WTC11 (cell line): ENCODE results near the gene MCUR1. TPM values are rescaled to one million over a fixed set of nuclear protein-coding genes. Genes with fewer than 3 reads are reported as not detected.

Experiments used
- ATAC-seq: fragments of 200-7000 bp; cut with Tn5 transposase; 2 replicates; pipeline ENCODE4 v1.10.0; 2021; ENCODE audit warnings: mild to moderate bottlenecking, moderate library complexity
- CTCF ChIA-PET: fragments of 300-600 bp; sonication (Branson Sonifier 250); formaldehyde crosslinking; loops from one replicate; lab custom pipeline; 2021; ENCODE audit warnings: antibody characterized with exemption; lab: Charles Lee
- POLR2A ChIA-PET: fragments of 350-600 bp; sonication (Branson Sonifier 250); formaldehyde crosslinking; loops from one replicate; lab custom pipeline; 2021; ENCODE audit warnings: antibody characterized with exemption; lab: Charles Lee
- DNase-seq: peaks from one replicate; pipeline ENCODE4 v3.0.0; 2021; ENCODE audit warnings: low spot score
- H3K27ac Mint-ChIP-seq: 2 replicates; pipeline ENCODE4 v1.8.0; 2021; ENCODE audit warnings: mixed read lengths
- H3K27me3 Mint-ChIP-seq: 2 replicates; pipeline ENCODE4 v1.8.0; 2021; ENCODE audit warnings: low read depth, mild to moderate bottlenecking, moderate library complexity, mixed read lengths
- H3K36me3 Mint-ChIP-seq: 2 replicates; pipeline ENCODE4 v1.8.0; 2021; ENCODE audit warnings: mixed read lengths
- H3K4me1 Mint-ChIP-seq: 2 replicates; pipeline ENCODE4 v1.8.0; 2022; ENCODE audit warnings: mixed read lengths
- H3K4me3 Mint-ChIP-seq: 2 replicates; pipeline ENCODE4 v1.8.0; 2021; ENCODE audit warnings: mild to moderate bottlenecking, moderate library complexity, mixed read lengths
- H3K9me3 Mint-ChIP-seq: 2 replicates; pipeline ENCODE4 v1.8.0; 2021; ENCODE audit warnings: mixed read lengths
- FOXK1 ChIP-seq: sonication (generic); formaldehyde crosslinking; IDR thresholded peaks from 2 replicates; pipeline ENCODE4 v1.8.0; 2022; ENCODE audit warnings: mild to moderate bottlenecking, moderate library complexity, missing genetic modification reagents
- FOXP1 ChIP-seq: sonication (generic); formaldehyde crosslinking; IDR thresholded peaks from 2 replicates; pipeline ENCODE4 v1.8.0; 2022; ENCODE audit warnings: missing genetic modification reagents, mild to moderate bottlenecking, moderate library complexity, borderline replicate concordance
- GRHL2 ChIP-seq: fragments of 250-450 bp; sonication (Bioruptor Pico); IDR thresholded peaks from 2 replicates; pipeline ENCODE4 v1.8.0; 2022; ENCODE audit warnings: mild to moderate bottlenecking, moderate library complexity; ENCODE audit not compliant: insufficient replicate concordance, severe bottlenecking
- GTF2I ChIP-seq: fragments of 250-450 bp; sonication (Bioruptor Pico); conservative IDR thresholded peaks from 2 replicates; pipeline ENCODE4 v1.4.0; 2021; ENCODE audit warnings: mild to moderate bottlenecking
- OVOL2 ChIP-seq: fragments of 250-450 bp; sonication (Bioruptor Pico); IDR thresholded peaks from 2 replicates; pipeline ENCODE4 v1.9.0; 2021; ENCODE audit warnings: mild to moderate bottlenecking, borderline replicate concordance
- SP1 ChIP-seq: sonication (generic); formaldehyde crosslinking; conservative IDR thresholded peaks from 2 replicates; pipeline ENCODE4 v1.8.1; 2022; ENCODE audit warnings: missing genetic modification reagents
- TCF7 ChIP-seq: sonication (generic); formaldehyde crosslinking; IDR thresholded peaks from 2 replicates; pipeline ENCODE4 v1.8.0; 2022; ENCODE audit warnings: mild to moderate bottlenecking, low read depth, missing genetic modification reagents, moderate library complexity
- TEAD1 ChIP-seq: sonication (generic); formaldehyde crosslinking; IDR thresholded peaks from 2 replicates; pipeline ENCODE4 v1.8.0; 2022; ENCODE audit warnings: mild to moderate bottlenecking, missing genetic modification reagents
- TEAD4 ChIP-seq: sonication (generic); formaldehyde crosslinking; IDR thresholded peaks from 2 replicates; pipeline ENCODE4 v1.8.0; 2022; ENCODE audit warnings: mild to moderate bottlenecking, missing genetic modification reagents
- ZNF219 ChIP-seq: sonication (generic); formaldehyde crosslinking; IDR thresholded peaks from 2 replicates; pipeline ENCODE4 v1.8.0; 2023; ENCODE audit warnings: missing genetic modification reagents, mild to moderate bottlenecking, borderline replicate concordance
- total RNA-seq: library from RNA; stranded (reverse); gene quantifications from 3 replicates; pipeline ENCODE4 v1.2.3, GENCODE V29; 2021
- TF ChIP-seq, protein P1 (sequence below): sonication (generic); formaldehyde crosslinking; IDR thresholded peaks from 2 replicates; pipeline ENCODE4 v1.8.1; 2023; ENCODE audit warnings: mild to moderate bottlenecking, missing genetic modification reagents, moderate library complexity
- TF ChIP-seq, protein P2 (sequence below): sonication (generic); formaldehyde crosslinking; IDR thresholded peaks from 2 replicates; pipeline ENCODE4 v1.8.1; 2023; ENCODE audit warnings: mild to moderate bottlenecking, moderate library complexity, missing genetic modification reagents
- TF ChIP-seq, protein P3 (sequence below): fragments of 200-600 bp; IDR thresholded peaks from 2 replicates; pipeline ENCODE4 v1.8.0; 2022; ENCODE audit warnings: antibody characterized with exemption
- TF ChIP-seq, protein P4 (sequence below): fragments of 250-450 bp; sonication (Bioruptor Pico); IDR thresholded peaks from 2 replicates; pipeline ENCODE4 v1.8.0; 2021; ENCODE audit warnings: mild to moderate bottlenecking
- TF ChIP-seq, protein P5 (sequence below): fragments of 250-450 bp; sonication (Bioruptor Pico); conservative IDR thresholded peaks from 2 replicates; pipeline ENCODE4 v1.9.0; 2021; ENCODE audit warnings: mild to moderate bottlenecking
- TF ChIP-seq, protein P6 (sequence below): sonication (generic); formaldehyde crosslinking; conservative IDR thresholded peaks from 2 replicates; pipeline ENCODE4 v1.8.1; 2022; ENCODE audit warnings: mild to moderate bottlenecking, missing genetic modification reagents
- TF ChIP-seq, protein P7 (sequence below): fragments of 250-450 bp; sonication (Bioruptor Pico); IDR thresholded peaks from 2 replicates; pipeline ENCODE4 v2.1.2; 2022; ENCODE audit warnings: mild to moderate bottlenecking, moderate library complexity

Gene MCUR1
- total RNA-seq, 1 experiment from 2014 or later, result 28.1 TPM

DNA sequence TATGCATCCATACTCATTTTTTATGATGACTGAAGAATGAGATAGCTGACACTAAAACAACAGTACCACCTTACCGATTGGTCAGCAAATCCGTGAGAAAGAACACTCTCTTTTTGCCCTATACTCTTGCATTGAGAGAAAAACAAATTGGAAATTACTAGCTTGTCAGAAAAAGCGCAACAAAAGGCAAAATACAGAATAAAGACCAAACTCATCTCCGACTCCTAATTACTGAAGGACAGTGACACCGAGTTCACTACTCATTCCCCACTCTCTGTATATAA, 2.1 kb downstream of the MCUR1 start (continued):
- TF ChIP-seq TEAD1 (CRISPR knock-in tag) (no peak), TEAD4 (CRISPR knock-in tag) (no peak), FOXP1 (CRISPR knock-in tag) (no peak), GRHL2 (CRISPR knock-in tag) (no peak), TCF7 (CRISPR knock-in tag) (no peak)
- TF ChIP-seq, protein P1, sequence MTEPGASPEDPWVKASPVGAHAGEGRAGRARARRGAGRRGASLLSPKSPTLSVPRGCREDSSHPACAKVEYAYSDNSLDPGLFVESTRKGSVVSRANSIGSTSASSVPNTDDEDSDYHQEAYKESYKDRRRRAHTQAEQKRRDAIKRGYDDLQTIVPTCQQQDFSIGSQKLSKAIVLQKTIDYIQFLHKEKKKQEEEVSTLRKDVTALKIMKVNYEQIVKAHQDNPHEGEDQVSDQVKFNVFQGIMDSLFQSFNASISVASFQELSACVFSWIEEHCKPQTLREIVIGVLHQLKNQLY (CRISPR knock-in tag), result no peak
- TF ChIP-seq, protein P2, sequence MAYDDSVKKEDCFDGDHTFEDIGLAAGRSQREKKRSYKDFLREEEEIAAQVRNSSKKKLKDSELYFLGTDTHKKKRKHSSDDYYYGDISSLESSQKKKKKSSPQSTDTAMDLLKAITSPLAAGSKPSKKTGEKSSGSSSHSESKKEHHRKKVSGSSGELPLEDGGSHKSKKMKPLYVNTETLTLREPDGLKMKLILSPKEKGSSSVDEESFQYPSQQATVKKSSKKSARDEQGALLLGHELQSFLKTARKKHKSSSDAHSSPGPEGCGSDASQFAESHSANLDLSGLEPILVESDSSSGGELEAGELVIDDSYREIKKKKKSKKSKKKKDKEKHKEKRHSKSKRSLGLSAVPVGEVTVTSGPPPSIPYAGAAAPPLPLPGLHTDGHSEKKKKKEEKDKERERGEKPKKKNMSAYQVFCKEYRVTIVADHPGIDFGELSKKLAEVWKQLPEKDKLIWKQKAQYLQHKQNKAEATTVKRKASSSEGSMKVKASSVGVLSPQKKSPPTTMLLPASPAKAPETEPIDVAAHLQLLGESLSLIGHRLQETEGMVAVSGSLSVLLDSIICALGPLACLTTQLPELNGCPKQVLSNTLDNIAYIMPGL (CRISPR knock-in tag), result no peak

DNA sequence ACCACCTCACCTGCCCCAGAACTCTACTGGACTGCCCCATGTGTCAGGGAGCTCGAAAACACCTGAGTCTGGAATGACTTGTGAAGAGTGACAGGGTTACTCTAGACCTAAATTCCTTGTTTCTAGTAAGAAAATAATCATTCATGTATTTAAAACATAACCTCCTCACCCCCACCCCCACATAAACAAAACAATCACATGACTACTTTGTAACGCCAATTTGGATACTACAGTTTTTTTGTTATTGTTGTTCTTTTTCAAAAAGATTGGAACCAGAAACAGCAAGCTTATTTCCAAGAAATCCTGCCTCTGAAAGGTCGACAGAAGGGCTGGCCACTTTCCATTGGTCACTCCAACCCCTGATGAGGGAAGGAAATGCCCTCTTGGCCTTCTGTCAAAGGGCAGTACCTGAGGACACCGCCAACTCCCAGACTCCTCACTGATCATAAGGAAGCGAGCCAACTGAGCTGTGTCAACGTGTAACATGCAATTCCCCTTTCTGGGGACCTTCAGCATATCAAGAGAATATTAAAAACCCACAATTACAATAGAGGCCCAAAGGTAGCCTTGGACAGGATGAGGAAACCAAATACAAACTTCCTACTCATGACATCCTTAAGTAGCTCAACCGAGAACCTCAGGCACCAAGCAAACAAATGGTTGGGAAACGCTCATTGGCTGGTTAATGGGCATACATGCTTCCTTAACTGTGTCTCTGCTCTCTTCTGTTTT, 2.6 kb downstream of the MCUR1 start:
- no peaks in the 10 kb centered on the region for H3K27me3 Mint-ChIP-seq
- peaks cover 25% of the 10 kb centered on the region for H3K4me1 Mint-ChIP-seq
- no peaks in the 10 kb centered on the region for H3K9me3 Mint-ChIP-seq
- POLR2A ChIA-PET, result interaction anchor here (0.7 kb wide), 2 partner anchors 236 to 439 kb away, joined by 3 read pairs; no protein-coding TSS in a partner anchor
- no peak for ATAC-seq
- DNase-seq, result no peak
- 0 out of 2 replicates have a peak overlapping the region, but pooled peaks have one; percentile 11 for H3K4me3 Mint-ChIP-seq
- peaks cover 3% of the 10 kb centered on the region; the same call in 1 of the 2 replicates for H3K36me3 Mint-ChIP-seq
- no peak for TF ChIP-seq GRHL2 (CRISPR knock-in tag)
- TF ChIP-seq, protein P3, sequence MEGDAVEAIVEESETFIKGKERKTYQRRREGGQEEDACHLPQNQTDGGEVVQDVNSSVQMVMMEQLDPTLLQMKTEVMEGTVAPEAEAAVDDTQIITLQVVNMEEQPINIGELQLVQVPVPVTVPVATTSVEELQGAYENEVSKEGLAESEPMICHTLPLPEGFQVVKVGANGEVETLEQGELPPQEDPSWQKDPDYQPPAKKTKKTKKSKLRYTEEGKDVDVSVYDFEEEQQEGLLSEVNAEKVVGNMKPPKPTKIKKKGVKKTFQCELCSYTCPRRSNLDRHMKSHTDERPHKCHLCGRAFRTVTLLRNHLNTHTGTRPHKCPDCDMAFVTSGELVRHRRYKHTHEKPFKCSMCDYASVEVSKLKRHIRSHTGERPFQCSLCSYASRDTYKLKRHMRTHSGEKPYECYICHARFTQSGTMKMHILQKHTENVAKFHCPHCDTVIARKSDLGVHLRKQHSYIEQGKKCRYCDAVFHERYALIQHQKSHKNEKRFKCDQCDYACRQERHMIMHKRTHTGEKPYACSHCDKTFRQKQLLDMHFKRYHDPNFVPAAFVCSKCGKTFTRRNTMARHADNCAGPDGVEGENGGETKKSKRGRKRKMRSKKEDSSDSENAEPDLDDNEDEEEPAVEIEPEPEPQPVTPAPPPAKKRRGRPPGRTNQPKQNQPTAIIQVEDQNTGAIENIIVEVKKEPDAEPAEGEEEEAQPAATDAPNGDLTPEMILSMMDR, result no peak
- CTCF ChIA-PET, result interaction anchor here (0.6 to 1.2 kb wide), 5 partner anchors 36 to 255 kb away, joined by 3 to 6 read pairs (median 3); partner anchors contain the start of gene NOL7
- H3K27ac Mint-ChIP-seq, result no peak overlapping the region

DNA sequence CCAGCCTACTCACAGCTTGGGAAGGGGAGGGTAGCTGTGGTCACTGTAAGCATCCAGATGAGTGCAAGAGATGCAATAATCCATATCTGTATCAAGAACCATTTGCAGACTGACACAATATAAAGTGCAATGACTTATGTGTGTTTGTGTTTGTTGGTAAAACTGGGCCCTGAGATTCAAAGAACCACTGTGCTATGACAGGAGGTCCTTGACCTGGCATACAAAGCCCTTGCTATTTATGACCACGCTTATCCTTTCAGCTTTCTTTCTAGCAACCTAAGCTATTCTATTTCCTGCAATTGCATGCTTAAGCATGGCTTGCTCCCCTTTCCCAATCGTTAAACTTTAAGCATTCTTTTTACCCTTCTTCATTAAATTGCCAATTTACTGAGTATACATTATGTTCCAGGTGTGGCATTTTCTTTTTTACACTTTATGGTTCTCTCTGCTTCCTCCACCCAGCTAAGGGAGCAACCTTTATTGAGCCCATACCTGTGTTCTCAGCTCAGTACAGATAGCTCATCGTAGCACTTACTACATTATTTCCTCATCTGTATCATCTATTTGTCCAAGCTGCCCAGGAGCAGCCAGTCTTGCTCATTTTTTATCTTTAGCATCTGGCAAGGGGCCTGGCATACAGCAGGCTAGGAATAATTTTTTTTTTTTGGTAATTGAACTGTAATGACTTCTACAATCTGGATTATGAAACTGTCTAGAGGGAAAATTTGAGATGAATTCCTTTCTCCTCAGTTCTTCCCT, 3.5 kb downstream of the MCUR1 start:
- ChIA-PET CTCF (interaction anchor here (0.6 to 1.2 kb wide), 3 partner anchors 36 to 196 kb away, joined by 3 to 6 read pairs (median 3); partner anchors contain the start of gene NOL7), POLR2A (interaction anchor here (0.7 kb wide), 1 partner anchor 237 kb away, joined by 3 read pairs; no protein-coding TSS in a partner anchor)
- no peaks in the 10 kb centered on the region for H3K27me3 Mint-ChIP-seq
- H3K9me3 Mint-ChIP-seq, result no peaks in the 10 kb centered on the region
- no peak for ATAC-seq
- TF ChIP-seq, protein P4, sequence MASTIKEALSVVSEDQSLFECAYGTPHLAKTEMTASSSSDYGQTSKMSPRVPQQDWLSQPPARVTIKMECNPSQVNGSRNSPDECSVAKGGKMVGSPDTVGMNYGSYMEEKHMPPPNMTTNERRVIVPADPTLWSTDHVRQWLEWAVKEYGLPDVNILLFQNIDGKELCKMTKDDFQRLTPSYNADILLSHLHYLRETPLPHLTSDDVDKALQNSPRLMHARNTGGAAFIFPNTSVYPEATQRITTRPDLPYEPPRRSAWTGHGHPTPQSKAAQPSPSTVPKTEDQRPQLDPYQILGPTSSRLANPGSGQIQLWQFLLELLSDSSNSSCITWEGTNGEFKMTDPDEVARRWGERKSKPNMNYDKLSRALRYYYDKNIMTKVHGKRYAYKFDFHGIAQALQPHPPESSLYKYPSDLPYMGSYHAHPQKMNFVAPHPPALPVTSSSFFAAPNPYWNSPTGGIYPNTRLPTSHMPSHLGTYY, result no peak
- no peak for TF ChIP-seq OVOL2 (CRISPR knock-in tag)
- TF ChIP-seq, protein P5, sequence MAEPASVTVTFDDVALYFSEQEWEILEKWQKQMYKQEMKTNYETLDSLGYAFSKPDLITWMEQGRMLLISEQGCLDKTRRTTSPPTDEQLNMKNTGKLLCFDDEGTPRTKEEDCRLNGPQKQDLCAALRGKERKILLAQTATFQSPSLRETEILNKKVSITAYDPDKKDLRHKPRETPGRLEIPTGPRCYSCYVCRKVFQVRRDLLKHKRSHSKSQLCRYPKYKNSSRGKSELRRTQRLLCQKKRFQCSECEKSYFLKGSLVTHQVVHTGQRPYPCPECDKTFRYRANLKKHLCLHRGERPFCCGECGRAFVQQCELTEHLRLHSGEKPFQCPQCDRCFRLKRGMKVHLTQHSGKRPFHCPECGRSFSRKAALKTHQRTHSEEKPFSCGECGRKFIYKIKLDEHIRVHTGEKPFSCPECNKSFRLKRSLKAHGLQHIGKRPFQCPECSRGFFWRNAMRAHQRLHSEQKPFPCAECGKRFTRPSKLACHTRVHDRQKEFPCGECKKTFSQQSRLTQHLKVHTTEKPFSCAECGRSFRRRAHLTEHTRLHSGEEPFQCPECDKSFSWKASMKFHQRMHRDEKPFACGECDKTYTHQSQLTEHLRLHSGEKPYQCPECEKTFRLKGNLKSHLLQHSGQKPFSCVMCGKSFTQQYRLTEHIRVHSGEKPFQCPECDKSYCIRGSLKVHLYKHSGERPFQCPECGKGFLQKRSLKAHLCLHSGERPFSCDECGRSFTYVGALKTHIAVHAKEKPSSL, result no peak
- no peak for TF ChIP-seq GTF2I (CRISPR knock-in tag)
- TF ChIP-seq SP1 (CRISPR knock-in tag), result no peak
- no peak for TF ChIP-seq ZNF219
- TF ChIP-seq, protein P6, sequence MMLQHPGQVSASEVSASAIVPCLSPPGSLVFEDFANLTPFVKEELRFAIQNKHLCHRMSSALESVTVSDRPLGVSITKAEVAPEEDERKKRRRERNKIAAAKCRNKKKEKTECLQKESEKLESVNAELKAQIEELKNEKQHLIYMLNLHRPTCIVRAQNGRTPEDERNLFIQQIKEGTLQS (CRISPR knock-in tag), result no peak
- TF ChIP-seq, protein P7, sequence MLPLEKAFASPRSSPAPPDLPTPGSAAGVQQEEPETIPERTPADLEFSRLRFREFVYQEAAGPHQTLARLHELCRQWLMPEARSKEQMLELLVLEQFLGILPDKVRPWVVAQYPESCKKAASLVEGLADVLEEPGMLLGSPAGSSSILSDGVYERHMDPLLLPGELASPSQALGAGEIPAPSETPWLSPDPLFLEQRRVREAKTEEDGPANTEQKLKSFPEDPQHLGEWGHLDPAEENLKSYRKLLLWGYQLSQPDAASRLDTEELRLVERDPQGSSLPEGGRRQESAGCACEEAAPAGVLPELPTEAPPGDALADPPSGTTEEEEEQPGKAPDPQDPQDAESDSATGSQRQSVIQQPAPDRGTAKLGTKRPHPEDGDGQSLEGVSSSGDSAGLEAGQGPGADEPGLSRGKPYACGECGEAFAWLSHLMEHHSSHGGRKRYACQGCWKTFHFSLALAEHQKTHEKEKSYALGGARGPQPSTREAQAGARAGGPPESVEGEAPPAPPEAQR (CRISPR knock-in tag), result no peak
- no peak for TF ChIP-seq FOXK1
- peaks cover 25% of the 10 kb centered on the region for H3K4me1 Mint-ChIP-seq
- peak overlapping the region; percentile 55; the same call in 1 of the 2 replicates for H3K27ac Mint-ChIP-seq
- no peak overlapping the region for H3K4me3 Mint-ChIP-seq
- peaks cover 5% of the 10 kb centered on the region; the same call in 1 of the 2 replicates for H3K36me3 Mint-ChIP-seq
- no peak for DNase-seq
